SH-SY5Y (cell line): Measurements from ENCODE around the gene ESR1.

Experiments
- GATA2 ChIP-seq: IDR thresholded peaks from 2 replicates; pipeline ENCODE4 v1.6.1; 2011; ENCODE audit warnings: mild to moderate bottlenecking, low read depth, low read length
- GATA3 ChIP-seq: IDR thresholded peaks from 2 replicates; pipeline ENCODE4 v1.6.1; 2011; ENCODE audit warnings: low read depth, mild to moderate bottlenecking, low read length, moderate library complexity

ESR1 gene

DNA sequence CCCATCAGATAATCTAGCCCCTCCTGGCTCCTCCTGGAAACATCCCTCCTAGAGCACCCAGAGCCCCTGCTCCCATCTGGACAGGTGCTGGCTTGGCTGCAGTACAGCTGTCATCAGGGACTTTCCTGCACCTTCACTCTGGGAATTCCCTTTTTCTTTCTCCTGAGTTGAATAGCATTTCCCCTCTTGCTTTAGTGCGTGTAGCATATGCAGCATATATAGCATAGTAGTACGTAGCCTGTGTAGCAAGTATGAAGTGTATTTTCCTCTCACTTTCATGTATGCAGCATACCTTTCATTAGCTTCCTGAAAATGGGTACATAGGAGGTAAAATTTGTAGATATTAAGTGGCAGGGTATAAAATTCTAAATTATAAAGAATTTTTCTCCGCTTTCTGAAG lies 352.9 kb downstream of the ESR1 start:
- TF ChIP-seq GATA3 = no peak
- no peak for TF ChIP-seq GATA2

DNA sequence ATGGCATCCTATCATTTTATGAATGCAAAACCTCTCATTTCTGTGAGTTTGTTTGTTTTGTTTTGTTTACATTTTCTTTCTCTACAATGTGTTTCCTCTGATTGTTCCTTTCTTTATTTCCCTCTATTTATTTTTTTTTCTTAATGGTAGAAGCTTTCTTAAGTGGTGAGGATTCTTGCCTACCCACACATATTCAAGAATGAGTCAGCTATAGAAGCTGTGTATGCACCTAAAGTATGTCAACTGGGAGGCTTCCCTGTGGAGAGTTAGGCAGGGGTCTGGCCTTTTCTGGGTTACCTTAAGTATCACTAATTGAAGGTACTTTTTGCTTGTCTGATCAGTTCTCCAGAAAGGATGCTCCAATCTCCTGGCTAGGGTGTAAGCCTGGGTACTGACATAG lies 354.0 kb downstream of the ESR1 start:
- TF ChIP-seq GATA2 (no peak), GATA3 (no peak)

GRCh38 chr6:152164957-152165356 lies 357.5 kb downstream of the ESR1 start:
- TF ChIP-seq GATA2 = no peak
- TF ChIP-seq GATA3 = no peak

DNA sequence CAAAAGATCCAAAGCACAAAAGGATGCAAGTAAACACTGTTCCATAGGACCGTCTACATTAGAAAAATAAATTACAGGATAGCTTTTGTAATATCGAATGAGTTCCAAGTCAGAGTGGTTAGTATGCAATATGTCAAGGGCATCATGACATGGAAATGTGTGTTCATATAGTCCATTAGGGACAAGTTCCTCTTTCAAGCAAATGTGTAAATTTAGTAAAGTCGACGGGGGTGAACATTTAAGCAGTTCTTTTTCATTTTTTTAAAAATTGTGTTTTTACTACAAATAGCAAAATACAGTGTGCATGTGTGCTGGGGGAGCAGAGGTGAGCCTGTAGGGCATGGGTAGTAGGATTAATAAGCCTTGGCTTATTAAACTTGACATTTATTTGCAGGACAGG lies 359.0 kb downstream of the ESR1 start:
- TF ChIP-seq GATA2 = no peak
- no peak for TF ChIP-seq GATA3

GRCh38 chr6:152166897-152167296 lies 359.4 kb downstream of the ESR1 start:
- no peak for TF ChIP-seq GATA3
- TF ChIP-seq GATA2 = no peak

- no peak for TF ChIP-seq GATA2
- TF ChIP-seq GATA3 = no peak
Observed at GRCh38 chr6:152167641-152168603, 360.4 kb downstream of the ESR1 start.

DNA sequence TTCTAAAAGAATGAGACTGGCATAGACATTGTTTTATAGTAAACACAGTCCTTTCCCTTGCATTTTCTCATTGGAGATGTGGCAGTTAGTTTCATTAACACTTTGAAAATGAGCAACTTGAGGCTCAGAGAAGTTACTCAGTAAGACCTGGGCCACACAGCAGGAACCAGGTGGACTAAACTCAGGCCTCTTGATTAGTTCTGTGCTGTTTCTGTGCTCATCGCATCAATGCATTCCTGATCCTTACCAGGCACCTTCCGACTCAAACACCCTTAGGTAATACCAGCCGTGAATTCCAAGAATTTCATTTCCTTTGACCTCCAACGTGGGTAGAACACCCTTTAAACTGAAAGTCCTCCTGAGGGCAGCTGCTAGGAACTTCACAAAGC lies 362.8 kb downstream of the ESR1 start:
- TF ChIP-seq GATA3 (no peak), GATA2 (no peak)

DNA sequence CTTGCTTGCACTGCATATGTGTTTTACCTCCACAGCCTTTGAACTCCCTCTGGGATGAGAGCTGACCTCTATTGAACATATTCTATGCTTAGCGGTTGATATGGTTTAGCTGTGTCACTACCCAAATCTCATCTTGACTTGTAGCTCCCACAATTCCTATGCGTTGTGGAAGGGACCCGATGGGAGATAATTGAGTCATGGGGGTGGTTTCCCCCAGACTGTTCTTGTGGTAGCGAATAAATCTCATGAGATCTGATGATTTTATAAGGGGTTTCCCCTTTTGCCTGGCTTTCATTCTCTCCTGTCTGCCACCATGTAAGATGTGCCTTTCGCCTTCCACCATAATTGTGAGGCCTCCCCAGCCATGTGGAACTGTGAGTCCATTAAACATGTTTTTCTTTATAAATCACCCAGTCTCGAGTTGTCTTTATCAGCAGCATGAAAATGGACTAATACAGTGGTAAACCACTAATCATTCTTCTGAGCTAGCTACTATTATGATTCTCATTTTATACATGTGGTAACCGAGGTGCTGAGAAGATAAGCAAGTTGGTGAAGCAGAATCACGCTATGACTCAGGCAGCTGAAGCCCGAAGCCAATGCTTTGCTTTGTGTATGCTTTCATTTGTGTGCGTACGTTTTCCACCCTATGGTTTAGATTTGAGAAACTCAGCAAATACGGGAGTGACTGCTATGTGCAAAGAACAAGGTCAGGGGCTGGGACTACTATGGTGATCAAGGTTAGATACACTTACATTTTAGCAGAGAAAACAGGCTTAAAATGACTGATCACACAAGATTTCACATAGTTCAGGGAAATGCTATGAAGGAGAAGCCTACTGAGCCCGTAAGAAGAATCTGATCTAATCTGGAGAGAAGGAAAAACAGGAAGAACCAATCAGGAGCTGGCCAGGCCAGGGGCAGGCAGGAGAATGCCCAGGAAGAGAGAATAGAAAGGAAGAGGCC lies 363.5 kb downstream of the ESR1 start:
- no peak for TF ChIP-seq GATA2

GRCh38 chr6:152173321-152173720 lies 365.8 kb downstream of the ESR1 start:
- TF ChIP-seq GATA3 (no peak), GATA2 (no peak)

DNA sequence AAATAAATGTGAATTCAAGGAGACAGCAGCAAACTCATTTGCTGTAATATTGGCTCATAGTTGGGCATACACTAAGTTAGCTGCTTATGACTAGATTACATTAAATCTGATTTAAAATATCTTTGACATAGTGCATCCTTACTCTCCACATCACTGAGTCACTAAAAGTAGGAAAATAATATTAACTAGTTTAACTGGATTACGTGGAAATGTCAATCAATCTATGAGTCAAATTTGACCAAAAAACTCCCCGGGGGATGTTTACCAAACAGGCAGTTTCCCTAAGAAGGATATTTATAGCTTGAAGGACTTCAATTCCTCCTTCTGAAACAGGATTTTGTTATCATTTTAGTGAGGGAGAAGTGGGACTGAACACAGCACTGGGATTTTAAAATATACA lies 366.5 kb downstream of the ESR1 start:
- TF ChIP-seq GATA3 = no peak
- TF ChIP-seq GATA2 = no peak

DNA sequence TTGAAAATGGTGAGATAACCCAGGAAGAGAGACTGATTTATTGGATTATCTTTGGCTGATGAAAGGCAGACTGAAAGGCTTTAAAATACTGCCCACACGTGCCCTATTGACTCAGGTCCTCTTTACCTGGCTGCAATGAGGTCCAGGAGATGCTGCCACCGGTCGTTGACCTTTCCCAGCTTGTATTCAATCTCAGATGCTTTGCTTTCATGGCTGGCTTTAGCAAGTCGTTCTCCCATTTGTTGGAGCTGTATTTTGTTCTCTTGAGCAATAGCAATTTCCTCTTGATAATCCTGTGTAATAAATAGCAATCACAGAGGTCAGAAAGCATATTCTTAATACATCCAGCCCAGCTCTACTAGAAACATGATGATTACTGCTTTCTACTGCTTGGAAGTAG lies 368.8 kb downstream of the ESR1 start:
- TF ChIP-seq GATA3 = no peak
- TF ChIP-seq GATA2 = no peak
